ENCODE results near the gene WDR44.
A peak's percentile ranks its signal among the peaks of the same experiment; 100 is the strongest.
"Not testable (repeated sequence)": the region's sequence is repeated elsewhere in the genome, so short reads cannot be mapped to it uniquely, and the experiment has no call there.

The WDR44 gene

DNA sequence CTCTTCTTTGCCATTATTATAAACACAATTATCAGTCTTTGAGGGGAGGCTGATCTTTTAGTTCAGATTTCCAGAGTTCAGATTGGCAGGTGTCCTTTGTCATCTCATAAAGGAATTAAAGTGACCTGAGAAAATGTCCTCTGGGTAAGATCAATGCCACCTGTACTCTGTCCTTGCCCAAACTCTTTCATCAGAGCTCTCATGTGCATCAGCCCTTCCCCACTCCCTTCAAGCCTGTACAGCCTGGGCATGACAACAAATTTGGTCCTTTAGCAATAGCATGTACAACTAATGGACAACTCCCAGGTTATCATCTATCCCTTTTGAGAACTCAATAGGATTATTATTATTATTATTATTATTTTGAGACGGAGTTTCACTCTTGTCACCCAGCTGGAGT is 140.8 kb downstream of the WDR44 start:
- DNase-seq: not testable (repeated sequence)

DNA sequence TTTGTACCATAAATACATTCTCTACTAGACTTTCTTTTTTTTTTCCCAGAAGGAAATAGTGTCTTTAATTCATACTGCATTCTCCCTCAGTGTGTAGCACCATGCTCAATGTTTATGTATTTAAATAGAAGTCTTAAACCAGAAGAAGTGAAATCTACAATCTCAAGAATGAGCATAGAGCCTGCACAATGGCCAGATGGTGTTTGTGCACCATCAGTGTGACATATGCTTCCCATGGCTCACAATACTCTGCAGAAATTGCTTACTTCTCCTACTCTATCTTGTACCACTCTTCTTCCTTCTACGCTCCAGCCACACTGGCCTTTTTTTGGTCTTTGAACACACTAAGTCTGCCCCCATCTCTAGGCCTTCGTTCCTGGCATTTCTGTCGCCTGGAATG is 147.1 kb downstream of the WDR44 start:
- DNase-seq: no peak

DNA sequence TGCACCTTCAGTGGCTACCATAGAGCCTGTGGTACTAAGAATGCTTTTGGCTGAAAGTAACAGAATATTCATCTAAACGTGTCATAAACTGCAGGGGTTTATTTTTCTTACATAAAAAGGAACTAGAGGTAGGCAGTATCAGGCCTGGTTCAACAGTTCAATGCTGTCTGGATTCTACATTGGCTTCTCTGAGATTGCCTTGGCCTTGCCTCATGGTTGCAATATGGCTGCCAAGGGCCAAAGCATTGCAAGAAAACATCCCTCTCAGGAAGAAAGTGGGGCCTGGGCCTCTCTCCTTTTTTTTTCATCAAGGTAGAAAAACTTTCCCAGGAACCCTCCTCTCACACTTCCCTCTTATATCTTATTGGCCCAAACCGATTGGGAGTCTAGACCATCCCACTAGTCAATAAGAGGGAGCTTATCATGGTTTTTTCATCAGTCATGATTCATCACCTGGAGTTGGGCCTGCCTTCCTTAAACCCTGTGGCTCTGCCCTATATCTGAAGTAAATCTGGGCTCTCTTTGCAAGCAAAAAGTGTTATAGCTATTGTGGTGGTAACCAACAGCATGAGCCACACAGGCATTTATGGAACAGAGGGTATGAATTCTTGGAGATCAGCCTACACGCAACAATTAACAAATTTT is 147.9 kb downstream of the WDR44 start:
- DNase-seq: no peak

DNA sequence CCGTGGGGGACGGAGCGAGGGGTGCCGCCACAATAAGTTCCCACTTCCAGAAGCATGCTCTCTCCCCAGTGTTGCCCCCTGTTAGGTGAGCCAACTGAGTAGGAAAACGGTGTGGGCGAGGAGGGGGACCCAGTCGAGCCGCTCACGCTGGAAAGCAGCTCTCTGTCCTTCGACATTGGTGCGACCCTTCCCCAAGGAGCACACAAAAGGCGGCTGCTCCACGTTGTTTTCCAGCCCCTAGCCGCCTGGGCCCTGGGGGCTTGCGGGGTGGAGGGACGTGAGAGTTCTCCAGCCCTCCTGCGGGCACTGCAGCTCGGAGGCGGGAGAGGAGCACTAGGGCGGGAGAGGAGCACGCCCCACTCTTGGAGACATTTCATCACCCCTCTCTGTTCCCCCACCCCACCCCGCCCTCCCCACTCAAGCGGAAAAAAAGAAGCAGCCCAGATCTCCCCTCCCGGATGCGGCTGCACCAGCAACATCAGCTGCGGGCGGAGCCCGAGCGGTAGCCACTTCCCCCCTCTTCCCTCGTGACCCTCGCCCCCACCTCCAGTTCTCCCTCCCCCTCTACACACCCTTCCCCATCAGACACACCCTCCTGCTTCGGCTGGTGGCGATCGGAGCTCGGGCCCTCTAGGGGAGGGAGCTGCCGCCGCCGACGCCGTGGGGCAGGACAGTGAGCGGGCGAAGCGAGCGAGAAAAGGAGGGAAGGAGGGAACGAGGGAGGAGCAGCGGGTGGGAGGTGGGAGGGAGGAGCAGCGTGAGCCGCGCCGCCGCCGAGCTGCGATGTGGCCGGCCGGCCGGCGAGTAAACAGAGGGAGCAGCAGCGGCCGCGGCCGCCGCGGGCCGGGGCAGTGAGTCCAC is 149.4 kb downstream of the WDR44 start, which contains the start of gene DOCK11:
Gene DOCK11, plus strand, starts transcription at position 755 of the 861 bp plus-strand sequence. CDS start 157 bp downstream, outside the sequence.
- peak; percentile 1 for DNase-seq

DNA sequence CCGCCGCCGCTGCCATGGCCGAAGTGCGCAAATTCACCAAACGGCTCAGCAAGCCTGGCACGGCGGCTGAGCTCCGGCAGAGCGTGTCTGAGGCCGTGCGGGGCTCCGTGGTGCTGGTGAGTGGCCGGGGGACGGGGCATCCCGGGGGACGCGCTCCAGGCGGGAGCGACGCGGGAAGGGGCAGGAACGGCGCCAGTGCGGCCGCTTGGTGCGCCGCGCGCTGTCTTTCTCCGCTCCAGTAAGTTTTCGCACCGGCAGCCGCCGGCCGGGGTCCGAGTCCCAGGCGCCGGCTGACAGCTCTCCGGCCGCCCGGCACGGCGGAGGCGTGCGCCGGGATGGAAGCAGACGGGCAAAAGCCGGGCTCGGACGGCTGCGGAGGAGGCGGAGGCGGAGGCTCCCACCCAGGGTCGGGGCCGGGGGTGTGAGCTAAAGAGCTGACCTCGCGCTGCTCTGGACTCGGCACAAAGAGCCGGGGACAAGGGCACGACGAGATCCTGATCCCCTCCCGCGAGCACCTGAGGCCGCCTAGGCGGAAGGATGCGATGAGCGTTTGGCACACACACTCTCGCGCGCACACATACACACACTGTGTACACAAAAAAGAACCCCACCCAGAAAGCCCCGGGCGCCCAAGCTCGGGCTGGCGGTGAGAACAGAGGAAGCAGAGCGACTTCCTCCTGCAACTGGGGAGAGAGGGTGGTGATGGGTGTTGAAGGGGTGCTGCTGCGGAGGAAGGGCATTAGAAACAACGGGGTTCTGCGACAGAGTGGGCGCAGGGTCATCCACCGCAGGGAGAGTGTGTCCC is 150.3 kb downstream of the WDR44 start:
- no peak for DNase-seq

DNA sequence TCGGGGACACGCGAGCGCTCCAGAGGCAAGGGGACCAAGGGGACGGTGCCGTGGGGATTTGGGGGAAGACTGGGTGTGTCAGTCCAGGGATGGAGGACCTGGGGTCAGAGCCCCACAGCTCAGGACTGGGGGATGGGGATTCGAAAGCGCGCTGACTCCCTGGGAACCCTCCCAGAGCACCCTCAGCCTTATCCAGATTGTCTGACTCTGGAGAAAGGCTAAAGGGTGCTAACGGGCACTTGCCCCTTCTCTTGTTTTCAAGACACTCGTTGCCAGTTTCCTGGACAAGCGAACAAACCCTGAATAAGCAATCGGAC is 150.8 kb downstream of the WDR44 start:
- DNase-seq: no peak

DNA sequence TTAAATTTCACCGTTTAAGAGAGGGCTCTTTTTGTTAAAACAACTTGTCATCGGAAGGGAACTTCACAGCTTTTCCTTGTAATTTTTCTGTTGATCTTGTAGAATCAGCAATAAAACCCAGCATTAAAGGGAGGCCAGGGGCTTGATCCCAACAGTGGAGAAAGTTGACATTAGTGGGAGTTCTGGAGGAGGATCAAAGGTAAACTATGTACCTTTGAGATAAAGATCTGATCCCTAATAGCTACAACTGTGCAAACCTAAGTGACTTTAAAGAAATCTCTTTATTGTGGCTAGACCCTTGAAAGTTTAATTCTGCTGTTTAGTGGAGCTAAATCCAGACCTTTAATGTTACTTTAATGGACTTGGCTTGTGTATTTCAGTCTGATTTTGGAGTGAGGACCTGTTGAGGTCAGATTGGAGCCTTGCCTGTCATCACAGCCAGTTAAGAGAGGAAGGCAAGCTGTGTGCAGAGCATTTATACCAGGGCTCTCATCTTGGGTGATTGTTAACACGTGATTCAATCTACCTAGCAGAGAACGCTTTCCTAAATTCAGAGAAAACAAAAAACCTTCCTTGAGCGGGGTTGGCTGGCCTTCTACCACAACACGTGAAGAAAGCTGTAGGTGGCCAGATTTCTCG is 151.4 kb downstream of the WDR44 start:
- DNase-seq: no peak

DNA sequence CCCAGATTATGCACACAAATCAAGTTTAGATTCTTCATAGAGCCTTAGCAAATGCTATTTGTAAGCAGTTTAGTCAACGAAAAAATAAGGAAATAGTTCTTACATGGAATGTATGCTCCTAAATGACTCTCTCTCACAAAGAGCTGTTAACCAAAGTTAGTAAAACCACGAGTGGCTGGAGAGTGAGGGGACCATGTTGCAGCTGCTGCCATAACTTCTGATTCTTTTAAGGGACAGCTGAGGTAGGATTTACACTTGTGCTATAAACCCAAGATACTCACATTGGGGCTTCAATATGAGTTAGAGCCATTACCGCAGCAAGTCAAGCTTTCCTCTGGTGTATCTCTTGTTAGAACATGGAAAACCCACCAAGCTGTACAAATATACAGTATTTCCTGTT is 152.4 kb downstream of the WDR44 start:
- no peak for DNase-seq

DNA sequence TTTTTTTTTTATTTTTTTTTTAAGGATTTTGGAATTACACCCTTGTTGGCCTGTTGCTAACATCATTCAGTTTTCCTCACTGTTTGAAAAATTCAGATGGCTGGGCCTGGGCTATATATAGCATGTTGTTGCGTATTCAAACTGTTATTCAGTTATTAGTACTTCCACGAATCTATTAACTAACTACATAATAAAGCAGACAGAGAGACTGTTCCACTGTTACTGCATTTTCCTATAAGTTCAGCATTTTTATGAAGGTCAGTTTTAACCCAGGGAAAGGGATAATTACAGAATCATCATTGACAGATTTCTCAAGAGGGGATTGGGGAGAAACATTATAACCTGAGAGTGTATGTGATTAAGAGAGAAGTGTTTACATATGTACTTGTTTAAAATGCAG is 152.8 kb downstream of the WDR44 start:
- no peak for DNase-seq

DNA sequence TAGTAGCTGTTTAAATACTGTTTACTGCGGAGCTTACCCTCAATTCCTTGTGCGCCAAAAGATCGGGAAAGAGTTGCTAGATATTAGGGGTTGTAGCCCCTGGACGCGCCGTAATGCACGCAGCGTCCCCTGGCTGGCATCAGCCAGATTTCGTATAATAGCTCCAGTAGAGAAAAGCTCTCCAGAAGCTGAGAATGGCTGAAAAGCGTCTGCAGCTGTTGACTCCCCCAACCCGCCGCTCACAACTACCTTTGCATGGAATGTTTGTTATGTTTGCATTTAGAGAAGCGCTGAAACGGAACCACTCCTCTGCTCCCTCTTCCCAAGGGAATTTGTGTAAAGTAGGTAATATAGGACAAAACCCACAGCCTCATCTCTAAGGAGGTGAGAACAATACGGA is 153.4 kb downstream of the WDR44 start:
- DNase-seq: no peak

All from DMS79 (cell line).